GM18505 (cell line): ENCODE data around the gene PM20D2.

Experiments used
- ATAC-seq: cut with Tn5 transposase; IDR thresholded peaks from one replicate; pipeline ENCODE4 v1.9.1; 2021; ENCODE audit not compliant: unreplicated experiment
- POLR2A ChIP-seq: IDR thresholded peaks from 4 replicates; pipeline ENCODE4 v1.6.1; 2011; ENCODE audit warnings: borderline replicate concordance; ENCODE audit not compliant: insufficient read depth, insufficient read length; ENCODE audit errors: extremely low read depth

Gene PM20D2

GRCh38 chr6:89161326-89162046, 15.6 kb downstream of the PM20D2 start:
- no peak for ATAC-seq
- TF ChIP-seq POLR2A, result no peak

GRCh38 chr6:89162047-89162371, 16.2 kb downstream of the PM20D2 start:
- ATAC-seq, result no peak
- no peak for TF ChIP-seq POLR2A

GRCh38 chr6:89172131-89172530, 26.3 kb downstream of the PM20D2 start:
- TF ChIP-seq POLR2A, result no peak
- ATAC-seq, result no peak

GRCh38 chr6:89173634-89174033, 27.8 kb downstream of the PM20D2 start:
- ATAC-seq, result no peak
- no peak for TF ChIP-seq POLR2A

DNA sequence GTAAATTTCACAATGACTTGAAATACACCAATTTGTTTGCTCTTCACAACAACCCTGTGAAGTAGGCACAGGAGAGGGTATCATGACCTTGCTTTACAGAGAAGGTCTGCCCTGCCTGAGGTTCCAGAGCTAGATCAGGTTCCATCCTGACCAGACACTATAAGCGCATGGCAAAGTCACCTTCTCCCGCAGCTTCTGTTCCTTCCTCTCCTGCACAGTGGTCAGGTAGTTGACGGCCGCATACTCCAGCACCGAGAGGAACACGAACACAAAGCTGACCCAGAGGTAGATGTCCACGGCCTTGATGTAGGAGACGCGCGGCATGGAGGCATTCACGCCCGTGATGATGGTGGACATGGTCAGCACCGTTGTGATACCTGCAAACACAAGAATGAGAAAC, 34.3 kb downstream of the PM20D2 start:
- no peak for TF ChIP-seq POLR2A
- ATAC-seq, result no peak

- ATAC-seq, result no peak
- no peak for TF ChIP-seq POLR2A
These were observed 35.1 kb downstream of the PM20D2 start for GRCh38 chr6:89180971-89181370.

- no peak for TF ChIP-seq POLR2A
- no peak for ATAC-seq
These were observed 37.4 kb downstream of the PM20D2 start for GRCh38 chr6:89183294-89183693.

DNA sequence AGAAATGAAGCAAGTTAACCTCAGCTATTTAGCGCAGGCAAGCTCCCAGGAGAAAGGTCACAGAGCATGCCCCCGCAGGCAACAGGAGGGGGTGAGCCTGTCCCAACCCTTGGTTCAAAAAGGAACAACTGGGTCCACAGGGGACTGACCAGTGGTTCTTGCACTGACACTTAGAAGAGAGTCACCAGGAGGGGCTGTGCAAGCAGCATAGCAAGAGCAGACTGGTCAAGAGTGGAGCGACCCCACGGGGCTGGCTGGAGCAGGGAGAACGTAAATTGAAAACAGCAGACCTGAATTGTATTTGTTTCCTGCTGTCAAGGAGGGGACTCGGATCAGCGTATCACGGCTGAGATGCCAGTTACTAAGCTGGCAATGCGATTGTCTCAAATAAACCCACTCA, 38.5 kb downstream of the PM20D2 start:
- no peak for TF ChIP-seq POLR2A
- ATAC-seq, result no peak

- no peak for TF ChIP-seq POLR2A
- ATAC-seq, result no peak
These were observed 40.9 kb downstream of the PM20D2 start for GRCh38 chr6:89186762-89187161.

DNA sequence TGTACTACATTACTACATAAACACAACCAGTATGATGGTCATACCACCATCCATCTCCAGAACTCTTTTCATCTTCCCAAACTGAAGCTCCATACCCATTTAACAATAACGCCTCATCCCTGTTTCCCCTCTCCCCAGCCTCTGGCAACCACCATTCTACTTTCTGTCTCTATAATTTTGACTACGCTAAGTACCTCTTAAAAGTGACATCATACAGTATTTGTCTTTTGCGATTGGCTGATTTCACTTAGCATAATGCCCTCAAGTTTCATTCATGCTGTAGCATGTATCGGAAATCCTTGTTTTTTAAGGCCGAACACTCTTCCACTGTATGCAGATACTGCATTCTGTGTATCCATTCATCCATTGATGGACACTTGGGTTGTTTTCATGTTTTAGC, 41.6 kb downstream of the PM20D2 start:
- no peak for TF ChIP-seq POLR2A
- ATAC-seq, result no peak

DNA sequence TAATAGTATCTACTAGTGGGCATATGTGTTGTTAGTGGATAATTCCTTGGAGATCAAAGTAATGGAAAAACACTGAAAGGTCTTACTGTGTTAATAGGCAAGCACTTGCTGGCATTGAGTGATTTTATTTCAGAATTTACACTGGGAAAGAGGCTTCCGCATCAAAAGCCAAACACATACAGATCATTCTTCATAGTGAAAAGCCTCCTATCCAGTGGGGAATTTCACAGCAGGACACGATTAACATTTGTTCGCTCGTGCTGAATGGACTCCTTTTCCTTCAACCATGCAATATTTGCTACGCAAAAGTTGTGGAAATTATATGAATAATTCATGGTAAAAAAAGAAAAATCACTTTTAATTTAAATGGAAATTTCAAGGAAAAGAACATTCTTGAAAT, 44.9 kb downstream of the PM20D2 start:
- ATAC-seq, result no peak
- no peak for TF ChIP-seq POLR2A

DNA sequence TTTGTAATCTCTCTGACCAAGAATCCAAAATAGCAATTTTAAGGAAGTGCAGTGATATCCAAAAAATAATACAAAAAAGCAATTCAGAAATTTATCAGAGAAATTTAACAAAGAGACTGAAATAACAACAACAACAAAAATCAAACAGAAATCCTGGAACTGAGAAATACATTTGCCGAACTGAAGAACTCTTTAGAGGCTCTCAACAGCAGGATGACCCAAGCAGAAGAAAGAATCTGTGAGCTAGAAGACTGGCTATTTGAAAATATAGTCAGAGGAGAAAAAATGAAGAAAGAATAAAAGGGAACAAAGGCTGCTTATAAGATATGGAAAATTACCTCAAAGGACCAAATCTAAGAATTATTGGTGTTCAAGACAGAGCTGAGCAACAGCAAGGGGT, 48.7 kb downstream of the PM20D2 start:
- no peak for ATAC-seq
- TF ChIP-seq POLR2A, result no peak

DNA sequence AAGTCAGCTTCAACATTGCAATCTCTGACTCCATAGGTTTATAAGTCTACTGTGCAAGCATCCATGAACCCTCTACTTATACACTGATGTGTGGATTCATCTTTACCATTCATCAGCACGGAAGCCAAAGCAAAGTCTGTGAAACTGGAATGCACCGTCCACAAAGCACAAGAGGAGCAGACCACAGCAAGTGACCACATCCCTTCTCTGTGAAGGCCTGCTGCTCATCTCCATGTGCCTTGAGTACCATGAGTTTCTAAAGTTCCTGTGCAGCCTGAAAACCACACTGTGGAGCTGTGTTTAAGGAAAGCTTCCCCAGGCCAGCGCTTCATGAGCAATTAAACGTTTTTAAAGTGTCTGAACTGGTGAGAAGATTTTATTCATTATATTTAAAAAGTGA, 51.3 kb downstream of the PM20D2 start:
- TF ChIP-seq POLR2A, result no peak

DNA sequence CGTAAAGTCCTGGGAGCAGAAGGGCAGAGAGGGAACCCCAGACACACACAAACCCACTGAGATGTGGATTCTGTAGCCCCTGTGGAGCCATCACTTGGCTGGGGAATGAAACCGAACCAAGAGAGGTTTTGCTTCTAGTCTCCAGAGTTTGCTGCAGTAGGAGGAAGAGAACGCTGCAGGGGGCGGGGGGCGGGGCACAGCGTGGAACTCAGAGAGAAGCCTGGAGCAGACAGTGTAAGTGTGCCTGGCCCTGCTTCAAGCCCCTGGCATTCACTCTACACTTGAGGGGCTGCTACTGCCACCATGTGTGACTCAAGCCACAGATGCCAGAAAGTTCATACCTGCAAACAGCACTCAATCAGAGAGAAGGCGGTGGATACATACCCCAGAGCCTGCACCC, 52.4 kb downstream of the PM20D2 start:
- ATAC-seq, result no peak
- no peak for TF ChIP-seq POLR2A

More for the DNA sequence above, 51.3 kb downstream of the PM20D2 start:
- no peak for ATAC-seq

GRCh38 chr6:89199579-89199978, 53.7 kb downstream of the PM20D2 start:
- no peak for TF ChIP-seq POLR2A
- no peak for ATAC-seq

DNA sequence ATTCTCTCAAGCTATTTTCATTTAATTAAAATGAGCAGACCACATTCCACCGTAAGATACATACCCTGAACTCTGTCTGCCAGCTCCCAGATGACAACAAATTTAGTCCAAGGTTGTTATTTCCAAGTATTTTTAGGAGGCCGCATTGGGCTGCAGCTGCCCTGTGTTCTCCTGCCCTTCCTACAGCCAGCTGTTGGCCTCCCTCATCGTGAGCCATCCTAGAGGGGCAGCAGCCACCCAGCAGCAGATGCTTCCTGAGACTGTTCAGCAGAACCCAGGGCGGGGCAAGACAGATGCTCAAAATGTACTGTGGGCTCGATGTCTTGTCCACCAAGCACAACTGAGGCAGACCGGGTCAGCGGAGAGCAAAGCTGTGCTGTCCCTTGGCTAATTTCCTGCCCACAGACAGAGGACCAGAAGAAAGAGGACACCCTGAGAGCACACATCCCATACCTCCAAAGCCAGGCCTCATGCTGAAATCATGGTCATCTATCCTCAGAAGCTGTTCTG, 54.9 kb downstream of the PM20D2 start:
- no peak for ATAC-seq

DNA sequence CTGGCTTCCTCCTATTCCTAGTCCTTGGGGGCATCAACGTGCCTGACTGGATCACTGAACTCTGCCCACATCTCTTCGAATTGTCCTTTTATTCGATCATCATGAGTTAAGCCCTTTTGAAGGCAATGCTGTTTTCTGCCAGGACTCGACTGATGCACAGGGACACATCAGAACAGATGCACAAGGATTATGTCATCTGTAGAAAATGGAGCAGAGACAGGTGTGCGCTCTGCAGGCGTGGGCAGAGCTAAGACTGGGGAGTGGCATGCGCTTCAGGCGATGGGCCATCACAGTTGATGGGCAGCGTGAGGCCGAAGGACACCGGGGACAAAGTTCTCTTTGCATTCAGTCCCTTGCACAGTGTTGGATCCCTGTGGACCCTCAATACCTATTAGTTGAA, 58.2 kb downstream of the PM20D2 start:
- no peak for TF ChIP-seq POLR2A
- ATAC-seq, result no peak

More for the DNA sequence above, 54.9 kb downstream of the PM20D2 start:
- TF ChIP-seq POLR2A, result no peak
